ENCODE results near the gene NPIPB2.
"Not testable (repeated sequence)": the region's sequence is repeated elsewhere in the genome, so short reads cannot be mapped to it uniquely, and the experiment has no call there.

Gene NPIPB2

DNA sequence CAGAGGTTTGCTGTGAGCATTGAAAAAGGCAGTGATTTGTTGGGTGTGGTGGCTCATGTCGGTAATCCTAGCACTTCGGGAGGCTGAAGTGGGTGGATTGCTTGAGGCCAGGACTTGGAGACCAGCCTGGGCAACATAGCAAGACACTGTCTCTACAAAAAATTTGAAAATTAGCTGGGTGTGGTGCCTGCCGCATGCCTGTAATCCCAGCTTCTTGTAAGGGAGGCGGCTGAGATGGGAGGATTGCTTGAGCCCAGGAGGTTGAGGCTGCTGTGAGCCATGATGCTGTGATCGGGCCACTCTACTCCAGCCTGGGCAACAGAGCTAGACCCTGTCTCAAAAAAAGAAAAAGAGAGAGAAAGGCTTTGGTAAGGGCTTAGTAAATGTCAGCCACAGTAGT, 7.0 kb upstream of the NPIPB2 start:
- Histone ChIP-seq H3K27ac (replicated peaks) (no peak overlapping the region), H3K4me3 (replicated peaks; ENCODE audit: insufficient read depth, low read length) (no peak overlapping the region), H3K27me3 (ENCODE audit: insufficient read depth, poor library complexity, severe bottlenecking) (no peaks in the 10 kb centered on the region)
- DNase-seq (ENCODE audit: low read depth in 1 of 2, low spot score in 1 of 2): no peak
- TF ChIP-seq GABPA (IDR thresholded peaks at IDR 0.05; ENCODE audit: low read depth): no peak
- TF ChIP-seq POLR2AphosphoS5 (IDR thresholded peaks at IDR 0.05; ENCODE audit: low read depth): no peak
- TF ChIP-seq, protein P1, sequence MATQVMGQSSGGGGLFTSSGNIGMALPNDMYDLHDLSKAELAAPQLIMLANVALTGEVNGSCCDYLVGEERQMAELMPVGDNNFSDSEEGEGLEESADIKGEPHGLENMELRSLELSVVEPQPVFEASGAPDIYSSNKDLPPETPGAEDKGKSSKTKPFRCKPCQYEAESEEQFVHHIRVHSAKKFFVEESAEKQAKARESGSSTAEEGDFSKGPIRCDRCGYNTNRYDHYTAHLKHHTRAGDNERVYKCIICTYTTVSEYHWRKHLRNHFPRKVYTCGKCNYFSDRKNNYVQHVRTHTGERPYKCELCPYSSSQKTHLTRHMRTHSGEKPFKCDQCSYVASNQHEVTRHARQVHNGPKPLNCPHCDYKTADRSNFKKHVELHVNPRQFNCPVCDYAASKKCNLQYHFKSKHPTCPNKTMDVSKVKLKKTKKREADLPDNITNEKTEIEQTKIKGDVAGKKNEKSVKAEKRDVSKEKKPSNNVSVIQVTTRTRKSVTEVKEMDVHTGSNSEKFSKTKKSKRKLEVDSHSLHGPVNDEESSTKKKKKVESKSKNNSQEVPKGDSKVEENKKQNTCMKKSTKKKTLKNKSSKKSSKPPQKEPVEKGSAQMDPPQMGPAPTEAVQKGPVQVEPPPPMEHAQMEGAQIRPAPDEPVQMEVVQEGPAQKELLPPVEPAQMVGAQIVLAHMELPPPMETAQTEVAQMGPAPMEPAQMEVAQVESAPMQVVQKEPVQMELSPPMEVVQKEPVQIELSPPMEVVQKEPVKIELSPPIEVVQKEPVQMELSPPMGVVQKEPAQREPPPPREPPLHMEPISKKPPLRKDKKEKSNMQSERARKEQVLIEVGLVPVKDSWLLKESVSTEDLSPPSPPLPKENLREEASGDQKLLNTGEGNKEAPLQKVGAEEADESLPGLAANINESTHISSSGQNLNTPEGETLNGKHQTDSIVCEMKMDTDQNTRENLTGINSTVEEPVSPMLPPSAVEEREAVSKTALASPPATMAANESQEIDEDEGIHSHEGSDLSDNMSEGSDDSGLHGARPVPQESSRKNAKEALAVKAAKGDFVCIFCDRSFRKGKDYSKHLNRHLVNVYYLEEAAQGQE (IDR thresholded peaks at IDR 0.05; ENCODE audit: insufficient replicate concordance, low read depth): no peak
- no peak for TF ChIP-seq SPI1 (IDR thresholded peaks at IDR 0.05; ENCODE audit: borderline replicate concordance, low read depth)
- no peak for TF ChIP-seq CTCF (IDR thresholded peaks at IDR 0.05; ENCODE audit: insufficient read depth, low read length)

GRCh38 chr16:11946433-11946832, 4.6 kb upstream of the NPIPB2 start:
- no peak for DNase-seq (ENCODE audit: low read depth in 1 of 2, low spot score in 1 of 2)
- H3K4me3 ChIP-seq (replicated peaks; ENCODE audit: insufficient read depth, low read length): no peak overlapping the region
- H3K27me3 ChIP-seq (ENCODE audit: insufficient read depth, poor library complexity, severe bottlenecking): no peaks in the 10 kb centered on the region
- TF ChIP-seq CTCF (IDR thresholded peaks at IDR 0.05; ENCODE audit: insufficient read depth, low read length): no peak
- no peak for TF ChIP-seq GABPA (IDR thresholded peaks at IDR 0.05; ENCODE audit: low read depth)
- TF ChIP-seq POLR2AphosphoS5 (IDR thresholded peaks at IDR 0.05; ENCODE audit: low read depth): no peak
- TF ChIP-seq SPI1 (IDR thresholded peaks at IDR 0.05; ENCODE audit: borderline replicate concordance, low read depth): no peak
- TF ChIP-seq, protein P1 (IDR thresholded peaks at IDR 0.05; ENCODE audit: insufficient replicate concordance, low read depth): no peak
- no peak overlapping the region for H3K27ac ChIP-seq (replicated peaks)

- DNase-seq (ENCODE audit: low read depth in 1 of 2, low spot score in 1 of 2); H3K27ac ChIP-seq (replicated peaks); H3K4me3 ChIP-seq (replicated peaks; ENCODE audit: insufficient read depth, low read length); H3K27me3 ChIP-seq (ENCODE audit: insufficient read depth, poor library complexity, severe bottlenecking): not testable (repeated sequence)
Measured at GRCh38 chr16:11927350-11927749, 14.5 kb downstream of the NPIPB2 start.

- not testable (repeated sequence) for H3K4me3 ChIP-seq (replicated peaks; ENCODE audit: insufficient read depth, low read length); DNase-seq (ENCODE audit: low read depth in 1 of 2, low spot score in 1 of 2); H3K27me3 ChIP-seq (ENCODE audit: insufficient read depth, poor library complexity, severe bottlenecking); H3K27ac ChIP-seq (replicated peaks)
Measured at GRCh38 chr16:11924046-11924445, 17.8 kb downstream of the NPIPB2 start.

DNA sequence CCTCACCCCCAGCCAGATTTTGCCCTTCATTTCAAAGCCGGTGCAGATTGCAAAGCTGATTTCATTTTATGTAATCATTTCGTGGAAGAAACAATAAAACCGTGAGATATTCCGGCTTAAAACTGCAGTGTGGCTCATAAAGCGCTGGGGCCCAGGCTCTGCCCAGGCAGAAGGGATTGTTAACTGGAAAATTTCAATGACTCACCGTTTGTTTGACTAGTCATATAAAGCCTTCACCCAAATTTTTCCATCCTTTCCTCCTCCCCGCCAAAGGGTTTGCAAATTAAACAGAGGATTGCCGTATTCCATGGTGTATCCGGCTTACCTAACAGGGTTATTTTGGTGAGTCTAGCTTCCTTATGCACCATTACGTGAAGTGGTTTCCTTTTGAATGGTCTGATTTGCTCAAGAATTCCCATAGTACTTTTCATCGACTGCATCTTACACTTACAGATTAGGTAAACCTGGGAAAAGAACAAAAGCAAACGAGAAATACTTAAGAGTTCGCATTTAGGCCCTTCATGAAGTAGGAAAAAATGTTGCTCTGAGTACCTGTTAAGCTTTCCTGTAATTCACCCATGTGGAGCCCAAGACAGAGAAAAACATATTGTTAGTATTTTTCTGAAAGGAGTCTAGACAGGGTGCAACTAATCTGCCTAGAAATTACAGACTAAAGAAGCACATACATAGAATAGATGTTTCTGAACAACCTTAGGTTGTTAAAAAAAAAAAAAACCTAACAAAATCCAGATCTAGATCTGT, 25.1 kb downstream of the NPIPB2 start:
- H3K27ac ChIP-seq (replicated peaks): peak overlapping the region; percentile 52
- peak overlapping the region; percentile 58 for H3K4me3 ChIP-seq (replicated peaks; ENCODE audit: insufficient read depth, low read length)
- no peak for DNase-seq (ENCODE audit: low read depth in 1 of 2, low spot score in 1 of 2)
- TF ChIP-seq GABPA (IDR thresholded peaks at IDR 0.05; ENCODE audit: low read depth) (no peak), POLR2AphosphoS5 (IDR thresholded peaks at IDR 0.05; ENCODE audit: low read depth) (no peak), SPI1 (IDR thresholded peaks at IDR 0.05; ENCODE audit: borderline replicate concordance, low read depth) (no peak), CTCF (IDR thresholded peaks at IDR 0.05; ENCODE audit: insufficient read depth, low read length) (no peak)
- TF ChIP-seq, protein P1 (IDR thresholded peaks at IDR 0.05; ENCODE audit: insufficient replicate concordance, low read depth): no peak
- H3K27me3 ChIP-seq (ENCODE audit: insufficient read depth, poor library complexity, severe bottlenecking): peaks cover 2% of the 10 kb centered on the region

Data from HL-60 (cell line).